ENCODE results near the gene DLGAP5. TPM values are rescaled to one million over a fixed set of nuclear protein-coding genes. Genes with fewer than 3 reads are reported as not detected.

DLGAP5 gene
- total RNA-seq, 2 donors from 2014 or later, result 10.5 to 35.9 TPM

DNA sequence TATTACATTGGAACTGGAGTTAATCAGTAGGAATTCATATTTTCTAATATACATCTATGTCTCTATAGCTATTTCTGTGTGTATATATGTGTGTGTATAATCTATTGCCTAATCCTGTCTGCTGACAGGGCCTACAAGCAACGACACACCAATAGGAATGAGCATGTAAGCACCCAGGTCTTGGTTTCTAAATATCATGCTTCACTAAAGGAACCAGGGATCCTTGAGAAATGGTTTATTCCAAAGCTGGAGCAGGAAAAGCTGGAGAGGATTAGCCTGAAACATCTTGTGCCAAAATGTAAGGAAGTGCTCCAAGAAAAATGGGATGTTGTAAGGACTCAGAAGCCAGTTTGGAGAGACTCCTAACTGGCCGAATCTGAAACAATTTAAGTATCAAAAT, 91.6 kb downstream of the DLGAP5 start:
- H3K27ac ChIP-seq, result peak overlapping the region; percentile 28

DNA sequence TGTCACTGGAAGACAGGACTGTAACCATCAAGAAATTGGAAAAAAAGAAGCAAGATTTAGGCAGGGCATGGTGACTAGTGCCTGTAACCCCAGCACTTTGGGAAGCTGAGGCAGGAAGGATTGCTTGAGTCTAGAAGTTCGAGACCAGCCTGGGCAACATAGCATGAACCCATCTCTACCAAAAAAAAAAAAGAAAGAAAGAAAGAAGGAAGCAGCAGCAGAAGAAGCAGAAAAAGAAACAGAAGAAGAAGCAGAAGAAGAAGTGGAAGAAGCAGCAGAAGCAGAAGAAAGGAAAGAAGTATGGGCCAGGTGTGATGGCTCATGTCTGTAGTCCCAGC, 92.9 kb downstream of the DLGAP5 start:
- no peak for DNase-seq
- H3K4me1 ChIP-seq, result peaks cover 13% of the 10 kb centered on the region
- no peaks in the 10 kb centered on the region for H3K9me3 ChIP-seq
- H3K4me3 ChIP-seq, result no peak overlapping the region
- intact Hi-C loops (cut with DNase I), result no loop called here
- no peaks in the 10 kb centered on the region for H3K36me3 ChIP-seq
- peak overlapping the region in 1 of 2 donors; percentile 21 for H3K9ac ChIP-seq (ENCODE audit: low read depth in 2 of 2, low read length in 2 of 2)
- TF ChIP-seq, protein P1, sequence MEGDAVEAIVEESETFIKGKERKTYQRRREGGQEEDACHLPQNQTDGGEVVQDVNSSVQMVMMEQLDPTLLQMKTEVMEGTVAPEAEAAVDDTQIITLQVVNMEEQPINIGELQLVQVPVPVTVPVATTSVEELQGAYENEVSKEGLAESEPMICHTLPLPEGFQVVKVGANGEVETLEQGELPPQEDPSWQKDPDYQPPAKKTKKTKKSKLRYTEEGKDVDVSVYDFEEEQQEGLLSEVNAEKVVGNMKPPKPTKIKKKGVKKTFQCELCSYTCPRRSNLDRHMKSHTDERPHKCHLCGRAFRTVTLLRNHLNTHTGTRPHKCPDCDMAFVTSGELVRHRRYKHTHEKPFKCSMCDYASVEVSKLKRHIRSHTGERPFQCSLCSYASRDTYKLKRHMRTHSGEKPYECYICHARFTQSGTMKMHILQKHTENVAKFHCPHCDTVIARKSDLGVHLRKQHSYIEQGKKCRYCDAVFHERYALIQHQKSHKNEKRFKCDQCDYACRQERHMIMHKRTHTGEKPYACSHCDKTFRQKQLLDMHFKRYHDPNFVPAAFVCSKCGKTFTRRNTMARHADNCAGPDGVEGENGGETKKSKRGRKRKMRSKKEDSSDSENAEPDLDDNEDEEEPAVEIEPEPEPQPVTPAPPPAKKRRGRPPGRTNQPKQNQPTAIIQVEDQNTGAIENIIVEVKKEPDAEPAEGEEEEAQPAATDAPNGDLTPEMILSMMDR (IDR thresholded peaks at IDR 0.05), result no peak
- H3K27me3 ChIP-seq, result no peaks in the 10 kb centered on the region
- peak overlapping the region; percentile 48 for H3K27ac ChIP-seq

More for the DNA sequence above, 91.6 kb downstream of the DLGAP5 start:
- no peaks in the 10 kb centered on the region for H3K9me3 ChIP-seq
- H3K36me3 ChIP-seq, result no peaks in the 10 kb centered on the region
- peaks cover 20% of the 10 kb centered on the region for H3K4me1 ChIP-seq
- H3K4me3 ChIP-seq, result no peak overlapping the region
- DNase-seq, result peak; percentile 20
- H3K9ac ChIP-seq (ENCODE audit: low read depth in 2 of 2, low read length in 2 of 2), result no peak overlapping the region
- intact Hi-C loops (cut with DNase I), result no loop called here
- no peaks in the 10 kb centered on the region for H3K27me3 ChIP-seq
- TF ChIP-seq, protein P1 (IDR thresholded peaks at IDR 0.05), result no peak

Other genes starting within 250 kb of the DLGAP5 start
- 10 to 100 TPM in 1 of 2 donors, 1 to 10 TPM in 1; 5.8 to 22.6 TPM for gene WDHD1, start 164.5 kb downstream of the DLGAP5 start, total RNA-seq
- gene SOCS4, start 164.3 kb downstream of the DLGAP5 start, total RNA-seq, result 10 to 100 TPM; 15.9 to 23.7 TPM
- gene MAPK1IP1L, start 139.9 kb downstream of the DLGAP5 start, total RNA-seq, result 10 to 100 TPM; 79.8 to 83.2 TPM
- 1,000 to 10,000 TPM; 1,592 to 1,798 TPM for gene LGALS3, start 62.3 kb downstream of the DLGAP5 start, total RNA-seq
- 10 to 100 TPM; 39.8 to 70.9 TPM for gene FBXO34, start 79.8 kb upstream of the DLGAP5 start, total RNA-seq
- gene ATG14, start 220.2 kb upstream of the DLGAP5 start, total RNA-seq, result 1 to 10 TPM; 5.4 to 7.2 TPM
- under 1 TPM in 1 of 2 donors, not detected in 1; 0.12 TPM for gene TBPL2, start 249.0 kb upstream of the DLGAP5 start, total RNA-seq